BLaER1 treated with 17β-estradiol and CSF1 and Interleukin-3, amounts not matched to agents 10 nM and 100 nM (cell line): Measurements from ENCODE around the gene GAS2L1.

Source experiments
- H3K27ac ChIP-seq, 11 experiments: shearing (Covaris generic); formaldehyde crosslinking; 2 replicates each; pipeline ENCODE4 v1.8.1; 2022
- H3K27me3 ChIP-seq, 11 experiments: shearing (Covaris generic); formaldehyde crosslinking; 2 replicates each; pipeline ENCODE4 v1.8.1; 2022
- H3K36me3 ChIP-seq, 11 experiments: shearing (Covaris generic); formaldehyde crosslinking; 2 replicates each; pipeline ENCODE4 v1.8.1; 2022
- H3K4me1 ChIP-seq, 10 experiments: shearing (Covaris generic); formaldehyde crosslinking; 2 replicates each; pipeline ENCODE4 v1.8.1; 2022
- H3K4me2 ChIP-seq, 11 experiments: shearing (Covaris generic); formaldehyde crosslinking; 2 replicates each; pipeline ENCODE4 v1.8.1; 2022
- H3K4me3 ChIP-seq, 10 experiments: shearing (Covaris generic); formaldehyde crosslinking; 2 replicates each; pipeline ENCODE4 v1.8.1; 2022
- H3K9ac ChIP-seq, 11 experiments: shearing (Covaris generic); formaldehyde crosslinking; 2 replicates each; pipeline ENCODE4 v1.8.1; 2022
- H3K9me3 ChIP-seq, 11 experiments: shearing (Covaris generic); formaldehyde crosslinking; replicated peaks in 1 of 11; 2 replicates each; pipeline ENCODE4 v1.8.1; 2022
- H4K20me1 ChIP-seq, 11 experiments: shearing (Covaris generic); formaldehyde crosslinking; 2 replicates each; pipeline ENCODE4 v1.8.1; 2022
- Cebpa-rat ChIP-seq, 11 experiments: shearing (Covaris generic); IDR thresholded peaks; 2 replicates each; pipeline ENCODE4 v1.8.1; 2022

Gene GAS2L1

GRCh38 chr22:29265305-29265704, 41.1 kb upstream of the GAS2L1 start:
- Histone ChIP-seq H3K9ac (no peak overlapping the region; a peak in 2 of 22 replicates), H3K4me2 (peak overlapping the region in 8 of 11 experiments; percentile 38 to 99 (median 97); a peak in 9 of 22 replicates), H3K27me3 (no peaks in the 10 kb centered on the region), H3K27ac (no peak overlapping the region), H4K20me1 (peaks cover 19 to 59% (median 43%) of the 10 kb centered on the region in 11 experiments), H3K4me3 (no peak overlapping the region), H3K36me3 (peaks cover 21 to 47% (median 37%) of the 10 kb centered on the region in 11 experiments; a peak in 21 of 22 replicates), H3K9me3 (no peaks in the 10 kb centered on the region), H3K4me1 (peaks cover 31 to 55% (median 50%) of the 10 kb centered on the region in 10 experiments)
- no peak for TF ChIP-seq Cebpa-rat (IDR thresholded peaks at IDR 0.05)

GRCh38 chr22:29265929-29266328, 40.5 kb upstream of the GAS2L1 start:
- H4K20me1 ChIP-seq = peaks cover 26 to 59% (median 45%) of the 10 kb centered on the region in 11 experiments
- H3K27ac ChIP-seq = peak overlapping the region in 1 of 11 experiments; percentile 100; a peak in 1 of 22 replicates
- H3K9me3 ChIP-seq = no peaks in the 10 kb centered on the region
- H3K27me3 ChIP-seq = no peaks in the 10 kb centered on the region
- H3K4me3 ChIP-seq = peak overlapping the region in 3 of 10 experiments; percentile 88 to 93 (median 92); a peak in 4 of 20 replicates
- H3K4me1 ChIP-seq = peaks cover 37 to 61% (median 53%) of the 10 kb centered on the region in 10 experiments
- TF ChIP-seq Cebpa-rat (IDR thresholded peaks at IDR 0.05) = no peak
- peak overlapping the region; percentile 94 to 99 (median 97) for H3K4me2 ChIP-seq
- peak overlapping the region in 6 of 11 experiments; percentile 99 to 100 (median 100); a peak in 9 of 22 replicates for H3K9ac ChIP-seq
- H3K36me3 ChIP-seq = peaks cover 25 to 49% (median 40%) of the 10 kb centered on the region in 11 experiments

- TF ChIP-seq Cebpa-rat (IDR thresholded peaks at IDR 0.05) = no peak
- Histone ChIP-seq H3K4me1 (peaks cover 46 to 70% (median 62%) of the 10 kb centered on the region in 10 experiments), H3K27ac (peak overlapping the region; percentile 99 to 100 (median 100)), H3K9me3 (no peaks in the 10 kb centered on the region), H3K36me3 (peaks cover 34 to 58% (median 49%) of the 10 kb centered on the region in 11 experiments), H3K4me2 (peak overlapping the region; percentile 94 to 99 (median 97)), H4K20me1 (peaks cover 34 to 59% (median 50%) of the 10 kb centered on the region in 11 experiments), H3K27me3 (no peaks in the 10 kb centered on the region), H3K9ac (peak overlapping the region; percentile 98 to 100 (median 100)), H3K4me3 (peak overlapping the region; percentile 88 to 98 (median 95))
These were observed 39.6 kb upstream of the GAS2L1 start for GRCh38 chr22:29266564-29267461.

- peak overlapping the region; percentile 94 to 99 (median 97) for H3K4me2 ChIP-seq
- H4K20me1 ChIP-seq = peaks cover 41 to 63% (median 57%) of the 10 kb centered on the region in 11 experiments
- peak overlapping the region; percentile 98 to 100 (median 100) for H3K9ac ChIP-seq
- H3K4me3 ChIP-seq = peak overlapping the region; percentile 88 to 98 (median 95)
- no peak for TF ChIP-seq Cebpa-rat (IDR thresholded peaks at IDR 0.05)
- peak overlapping the region; percentile 99 to 100 (median 100) for H3K27ac ChIP-seq
- H3K27me3 ChIP-seq = no peaks in the 10 kb centered on the region
- no peaks in the 10 kb centered on the region for H3K9me3 ChIP-seq
- H3K4me1 ChIP-seq = peaks cover 52 to 76% (median 68%) of the 10 kb centered on the region in 10 experiments
- peaks cover 40 to 64% (median 55%) of the 10 kb centered on the region in 11 experiments for H3K36me3 ChIP-seq
These were observed 39.0 kb upstream of the GAS2L1 start for GRCh38 chr22:29267462-29267857.

- peak within 1 kb of the TSS; percentile 99 to 100 (median 100) for H3K27ac ChIP-seq
- peak within 1 kb of the TSS; percentile 94 to 100 (median 97) for H3K4me2 ChIP-seq
- peak within 1 kb of the TSS; percentile 88 to 98 (median 95) for H3K4me3 ChIP-seq
- peak within 1 kb of the TSS; percentile 98 to 100 (median 100) for H3K9ac ChIP-seq
- H3K9me3 ChIP-seq = no peaks in the 10 kb centered on the region
- no peaks in the 10 kb centered on the region for H3K27me3 ChIP-seq
- peaks cover 45 to 70% (median 61%) of the 10 kb centered on the region in 11 experiments for H3K36me3 ChIP-seq
- no peak for TF ChIP-seq Cebpa-rat (IDR thresholded peaks at IDR 0.05)
- H3K4me1 ChIP-seq = peaks cover 57 to 76% (median 70%) of the 10 kb centered on the region in 10 experiments
- peaks cover 46 to 63% (median 58%) of the 10 kb centered on the region in 11 experiments for H4K20me1 ChIP-seq
These were observed 38.5 kb upstream of the GAS2L1 start, which contains the start of the genes EWSR1 and RHBDD3 for GRCh38 chr22:29267858-29268510. EWSR1 (plus strand) TSS chr22:29268268; CDS start chr22:29268337, 69 bp downstream. RHBDD3 (minus strand) TSS chr22:29267981; CDS start chr22:29265626, 2,355 bp downstream.

GRCh38 chr22:29268511-29269229, 37.8 kb upstream of the GAS2L1 start:
- H4K20me1 ChIP-seq = peaks cover 53 to 66% (median 60%) of the 10 kb centered on the region in 11 experiments
- peak overlapping the region; percentile 99 to 100 (median 100) for H3K27ac ChIP-seq
- H3K9me3 ChIP-seq = no peaks in the 10 kb centered on the region
- H3K27me3 ChIP-seq = no peaks in the 10 kb centered on the region
- H3K36me3 ChIP-seq = peaks cover 51 to 75% (median 66%) of the 10 kb centered on the region in 11 experiments
- peak overlapping the region; percentile 98 to 100 (median 100) for H3K9ac ChIP-seq
- H3K4me3 ChIP-seq = peak overlapping the region; percentile 88 to 98 (median 95)
- no peak for TF ChIP-seq Cebpa-rat (IDR thresholded peaks at IDR 0.05)
- H3K4me2 ChIP-seq = peak overlapping the region; percentile 80 to 100 (median 97)
- peaks cover 62 to 74% (median 65%) of the 10 kb centered on the region in 10 experiments for H3K4me1 ChIP-seq

GRCh38 chr22:29269230-29269604, 37.2 kb upstream of the GAS2L1 start:
- no peaks in the 10 kb centered on the region for H3K9me3 ChIP-seq
- peak overlapping the region; percentile 98 to 100 (median 100) for H3K9ac ChIP-seq
- H4K20me1 ChIP-seq = peaks cover 58 to 66% (median 60%) of the 10 kb centered on the region in 11 experiments
- H3K27ac ChIP-seq = peak overlapping the region; percentile 99 to 100 (median 100)
- H3K36me3 ChIP-seq = peaks cover 51 to 78% (median 68%) of the 10 kb centered on the region in 11 experiments
- peaks cover 59 to 70% (median 62%) of the 10 kb centered on the region in 10 experiments for H3K4me1 ChIP-seq
- no peak for TF ChIP-seq Cebpa-rat (IDR thresholded peaks at IDR 0.05)
- peak overlapping the region; percentile 88 to 98 (median 95) for H3K4me3 ChIP-seq
- peak overlapping the region; percentile 80 to 100 (median 97) for H3K4me2 ChIP-seq
- H3K27me3 ChIP-seq = no peaks in the 10 kb centered on the region
